ENCODE results near the gene ST6GALNAC2.
"Not testable (repeated sequence)": the region's sequence is repeated elsewhere in the genome, so short reads cannot be mapped to it uniquely, and the experiment has no call there.

The ST6GALNAC2 gene

GRCh38 chr17:76527016-76527415 lies 58.6 kb downstream of the ST6GALNAC2 start:
- DNase-seq (ENCODE audit: low read depth) = not testable (repeated sequence)

DNA sequence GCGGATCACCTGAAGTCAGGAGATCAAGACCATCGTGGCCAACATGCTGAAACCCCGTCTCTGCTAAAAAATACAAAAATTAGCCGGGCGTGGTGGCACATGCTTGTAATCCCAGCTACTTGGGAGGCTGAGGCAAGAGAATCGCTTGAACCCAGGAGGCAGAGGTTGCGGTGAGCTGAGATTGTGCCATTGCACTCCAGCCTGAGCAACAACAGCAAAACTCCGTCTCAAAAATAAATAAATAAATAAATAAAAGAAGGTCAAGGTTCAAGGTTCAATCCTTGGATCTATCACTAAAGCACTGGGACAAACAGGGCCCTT lies 60.2 kb downstream of the ST6GALNAC2 start:
- DNase-seq (ENCODE audit: low read depth) = not testable (repeated sequence)

DNA sequence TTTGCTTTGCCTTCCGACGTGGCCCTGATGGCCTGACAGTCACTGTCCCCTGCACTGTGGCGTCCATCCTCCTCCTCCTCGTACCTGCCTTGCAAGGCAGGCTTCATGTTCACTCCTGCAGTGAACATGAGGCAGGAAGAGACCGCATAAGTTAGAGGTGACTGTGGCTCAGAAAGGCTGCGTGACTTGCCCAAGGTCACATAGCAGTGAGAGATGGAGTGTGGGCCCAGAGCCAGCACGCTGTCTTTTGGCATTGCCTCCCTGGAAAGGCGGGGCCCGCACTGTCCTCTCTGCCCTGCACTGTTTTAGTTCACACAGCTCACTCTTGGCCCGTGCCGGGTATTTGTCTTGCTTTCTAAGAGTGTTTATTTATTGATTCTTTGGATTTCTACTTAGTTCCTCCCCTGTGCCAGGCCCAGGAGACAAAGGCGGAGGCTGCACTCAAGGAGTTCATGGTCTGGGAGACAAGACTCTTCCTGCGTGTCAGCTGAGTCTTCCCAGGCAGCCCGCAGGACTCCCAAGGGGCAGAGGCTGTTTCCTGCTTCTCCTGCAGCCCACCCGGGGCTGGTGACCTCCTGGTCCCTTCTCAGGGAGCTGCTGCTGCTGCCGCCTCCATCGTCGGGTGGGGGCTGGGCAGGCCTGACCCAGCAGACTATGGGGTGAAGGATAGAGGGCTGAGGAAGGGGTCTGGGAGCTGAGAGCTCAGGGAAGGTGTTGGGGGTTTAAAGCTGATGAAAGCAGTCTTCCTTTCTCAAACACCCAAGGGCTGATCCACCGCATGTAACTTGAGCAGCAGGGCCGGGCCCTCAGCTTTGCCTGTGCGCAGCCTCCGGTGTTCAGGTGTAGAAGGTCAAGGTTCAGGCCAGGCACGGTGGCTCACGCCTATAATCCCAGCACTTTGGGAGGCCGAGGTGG lies 60.8 kb downstream of the ST6GALNAC2 start:
- no peak for DNase-seq (ENCODE audit: low read depth)

DNA sequence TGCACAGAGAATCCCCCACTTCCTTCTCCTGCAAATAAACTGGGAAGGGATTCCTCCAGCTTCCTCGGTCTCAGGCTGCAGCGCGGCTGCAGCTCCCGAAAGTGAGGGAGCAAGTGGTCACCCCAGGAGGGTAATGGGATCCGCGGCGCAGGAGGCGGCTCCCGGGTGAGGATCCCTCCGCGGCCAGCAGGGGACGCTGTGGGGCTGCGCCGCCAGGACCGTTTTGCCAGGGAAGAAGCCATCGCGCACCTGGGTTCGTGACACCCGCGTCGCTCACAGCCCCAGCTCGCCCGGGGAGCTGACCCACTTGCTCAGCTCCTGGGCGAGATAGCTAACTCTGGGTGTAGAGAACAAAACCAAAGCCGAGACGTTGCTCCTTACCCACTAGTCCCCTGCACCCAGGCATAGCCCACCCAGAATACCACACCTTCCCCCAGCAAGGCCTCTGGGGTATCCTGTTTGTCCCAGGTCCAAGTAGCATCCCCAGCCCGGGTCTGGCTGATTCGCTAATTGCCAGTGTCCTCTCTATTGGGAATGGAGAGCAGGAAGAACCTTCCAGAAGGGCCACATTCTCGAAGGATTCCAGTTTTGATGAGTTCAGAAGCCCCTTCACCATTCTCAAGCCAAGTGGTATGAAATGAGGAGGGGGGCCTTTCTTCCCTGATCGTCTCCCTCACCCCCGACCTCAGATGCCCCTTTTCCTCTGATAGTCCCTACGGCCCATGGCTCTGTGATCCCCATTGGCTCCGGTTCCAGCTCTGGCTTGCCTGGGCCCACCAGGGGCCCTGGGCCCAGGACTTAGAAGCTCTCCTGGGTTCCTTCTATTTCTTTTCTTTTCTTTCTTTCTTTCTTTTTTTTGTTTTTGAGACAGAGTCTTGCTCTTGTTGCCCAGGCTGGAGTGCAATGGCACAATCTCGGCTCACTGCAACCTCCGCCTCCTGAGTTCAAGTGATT lies 62.3 kb downstream of the ST6GALNAC2 start:
- peak; percentile 53 for DNase-seq (ENCODE audit: low read depth)

- DNase-seq (ENCODE audit: low read depth) = not testable (repeated sequence)
Measured at GRCh38 chr17:76521683-76522082, 64.0 kb downstream of the ST6GALNAC2 start.

DNA sequence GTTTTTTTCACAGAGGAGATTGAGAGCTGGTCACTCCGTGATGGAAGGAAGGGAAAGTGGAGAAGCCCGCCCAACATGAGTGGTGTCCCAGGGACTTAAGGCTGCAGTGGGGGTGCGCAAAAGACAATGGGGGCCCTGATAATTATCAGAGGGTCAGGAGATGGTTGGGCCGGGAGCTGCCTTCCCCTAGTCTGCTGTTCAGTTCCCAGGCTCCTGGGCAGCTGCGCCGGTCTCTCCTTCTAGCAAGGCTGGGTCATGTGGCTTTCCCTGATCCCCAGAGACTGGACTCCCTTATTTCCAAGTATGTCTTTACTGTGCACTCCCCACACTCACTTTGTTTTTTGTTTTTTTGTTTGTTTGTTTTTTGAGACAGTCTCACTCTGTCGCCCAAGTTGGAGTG lies 64.4 kb downstream of the ST6GALNAC2 start:
- no peak for DNase-seq (ENCODE audit: low read depth)

DNA sequence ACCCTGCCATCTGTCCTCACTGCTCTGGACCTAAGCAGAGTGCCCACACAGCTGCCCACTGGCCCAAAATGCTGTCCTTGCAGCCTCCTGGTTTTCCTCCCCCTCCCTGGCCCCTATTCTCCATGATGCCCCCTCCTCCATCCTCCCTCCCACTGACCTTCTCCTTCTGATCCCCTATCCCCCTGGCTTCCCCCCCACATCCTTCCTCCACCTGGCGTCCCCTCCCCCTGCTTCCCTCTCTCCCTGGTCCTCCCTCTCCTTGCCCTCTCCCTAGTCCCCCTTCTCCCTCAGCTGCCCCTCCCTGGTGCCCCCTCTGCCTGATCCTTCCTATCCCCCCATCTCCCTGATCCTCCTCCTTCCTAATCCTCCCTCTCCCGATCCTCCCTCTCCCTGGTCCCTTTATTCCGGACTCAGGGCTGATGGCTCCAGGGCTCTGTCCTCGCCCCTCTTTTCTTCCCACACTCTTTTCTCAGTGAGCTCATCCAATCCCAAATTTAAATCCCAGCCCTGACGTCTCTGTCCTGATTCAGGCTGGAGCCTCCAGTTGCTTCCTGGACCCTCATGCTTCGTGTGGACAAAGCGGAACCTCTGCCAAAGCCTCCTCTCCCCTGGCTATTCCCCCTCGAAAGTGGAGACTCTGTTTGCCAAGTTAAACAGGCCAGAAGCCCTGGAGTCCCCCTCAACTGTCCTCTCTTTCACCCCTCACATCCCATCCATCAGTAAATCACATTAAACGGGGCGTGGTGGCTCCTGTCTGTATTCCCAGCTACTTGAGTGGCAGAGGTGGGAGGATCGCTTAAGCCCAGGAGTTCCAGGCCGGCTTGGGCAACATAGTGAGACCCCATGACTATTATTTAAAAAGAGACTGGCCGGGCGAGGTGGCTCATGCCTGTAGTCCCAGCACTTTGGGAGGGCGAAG lies 66.4 kb downstream of the ST6GALNAC2 start:
- DNase-seq (ENCODE audit: low read depth) = no peak

- DNase-seq (ENCODE audit: low read depth) = no peak
Measured at GRCh38 chr17:76517638-76518038, 68.0 kb downstream of the ST6GALNAC2 start.

Data from T-helper 22 cell (primary cell).